ENCODE measurements around the gene SCLY. TPM values are rescaled to one million over a fixed set of nuclear protein-coding genes. Genes with fewer than 3 reads are reported as not detected.

SCLY gene
- total RNA-seq, 1 experiment from 2014 or later = 69.9 TPM

DNA sequence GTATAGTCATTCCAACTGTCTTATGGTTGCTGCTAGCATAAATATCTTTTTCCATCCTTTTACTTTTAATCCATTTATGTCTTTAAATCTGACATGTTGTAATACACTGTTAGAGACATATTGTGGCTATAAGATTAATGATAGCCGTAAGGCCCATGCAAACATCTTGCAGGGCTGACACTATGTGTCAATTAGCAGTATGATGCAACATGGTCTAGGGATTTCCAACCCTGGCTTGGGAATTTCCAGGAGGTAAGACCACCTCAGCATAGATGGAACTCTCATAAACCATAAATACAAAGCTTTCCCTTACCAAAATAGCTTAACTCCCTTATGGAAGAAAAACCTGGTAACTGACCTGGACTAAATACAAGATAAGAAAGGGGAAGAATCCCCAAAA lies 16.5 kb downstream of the SCLY start:
- CTCF ChIA-PET = no interaction called here
- H3K36me3 ChIP-seq (ENCODE audit: insufficient read depth, low read length, poor library complexity, severe bottlenecking) = peaks cover 66% of the 10 kb centered on the region
- intact Hi-C loops (cut with micrococcal nuclease; ENCODE audit: unreplicated experiment) = no loop called here
- POLR2A ChIA-PET (ENCODE audit: low non-redundant PET) = no interaction called here
- H3K9me3 ChIP-seq (ENCODE audit: low read depth, low read length, poor library complexity, severe bottlenecking) = no peaks in the 10 kb centered on the region
- BruUV-seq (replicated peaks) = TSS peak; percentile 16
- no peak for DNase-seq (ENCODE audit: low spot score)
- H3K27me3 ChIP-seq (replicated peaks; ENCODE audit: insufficient read depth, low read depth, low read length, poor library complexity) = no peaks in the 10 kb centered on the region
- no peak overlapping the region for H3K4me3 ChIP-seq (ENCODE audit: low read depth, low read length, poor library complexity, severe bottlenecking)
- peak overlapping the region; percentile 69 for H3K27ac ChIP-seq (ENCODE audit: low read depth, low read length, poor library complexity, severe bottlenecking)
- H3K4me1 ChIP-seq (ENCODE audit: insufficient read depth, low read length, poor library complexity, severe bottlenecking) = peaks cover 13% of the 10 kb centered on the region
- TF ChIP-seq EZH2 (IDR thresholded peaks at IDR 0.05; ENCODE audit: borderline replicate concordance, low read depth, low read length, poor library complexity, severe bottlenecking) = no peak
- TF ChIP-seq, protein P1, sequence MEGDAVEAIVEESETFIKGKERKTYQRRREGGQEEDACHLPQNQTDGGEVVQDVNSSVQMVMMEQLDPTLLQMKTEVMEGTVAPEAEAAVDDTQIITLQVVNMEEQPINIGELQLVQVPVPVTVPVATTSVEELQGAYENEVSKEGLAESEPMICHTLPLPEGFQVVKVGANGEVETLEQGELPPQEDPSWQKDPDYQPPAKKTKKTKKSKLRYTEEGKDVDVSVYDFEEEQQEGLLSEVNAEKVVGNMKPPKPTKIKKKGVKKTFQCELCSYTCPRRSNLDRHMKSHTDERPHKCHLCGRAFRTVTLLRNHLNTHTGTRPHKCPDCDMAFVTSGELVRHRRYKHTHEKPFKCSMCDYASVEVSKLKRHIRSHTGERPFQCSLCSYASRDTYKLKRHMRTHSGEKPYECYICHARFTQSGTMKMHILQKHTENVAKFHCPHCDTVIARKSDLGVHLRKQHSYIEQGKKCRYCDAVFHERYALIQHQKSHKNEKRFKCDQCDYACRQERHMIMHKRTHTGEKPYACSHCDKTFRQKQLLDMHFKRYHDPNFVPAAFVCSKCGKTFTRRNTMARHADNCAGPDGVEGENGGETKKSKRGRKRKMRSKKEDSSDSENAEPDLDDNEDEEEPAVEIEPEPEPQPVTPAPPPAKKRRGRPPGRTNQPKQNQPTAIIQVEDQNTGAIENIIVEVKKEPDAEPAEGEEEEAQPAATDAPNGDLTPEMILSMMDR (conservative IDR thresholded peaks at IDR 0.05; ENCODE audit: low read depth, low read length) = no peak

- ChIA-PET CTCF (no interaction called here), POLR2A (ENCODE audit: low non-redundant PET) (no interaction called here)
- Histone ChIP-seq H3K9me3 (ENCODE audit: low read depth, low read length, poor library complexity, severe bottlenecking) (no peaks in the 10 kb centered on the region), H3K4me1 (ENCODE audit: insufficient read depth, low read length, poor library complexity, severe bottlenecking) (peaks cover 13% of the 10 kb centered on the region), H3K36me3 (ENCODE audit: insufficient read depth, low read length, poor library complexity, severe bottlenecking) (peaks cover 61% of the 10 kb centered on the region), H3K27me3 (replicated peaks; ENCODE audit: insufficient read depth, low read depth, low read length, poor library complexity) (no peaks in the 10 kb centered on the region), H3K4me3 (ENCODE audit: low read depth, low read length, poor library complexity, severe bottlenecking) (no peak overlapping the region), H3K27ac (ENCODE audit: low read depth, low read length, poor library complexity, severe bottlenecking) (no peak overlapping the region)
- TF ChIP-seq, protein P1 (conservative IDR thresholded peaks at IDR 0.05; ENCODE audit: low read depth, low read length) = no peak
- TF ChIP-seq EZH2 (IDR thresholded peaks at IDR 0.05; ENCODE audit: borderline replicate concordance, low read depth, low read length, poor library complexity, severe bottlenecking) = no peak
- no peak for DNase-seq (ENCODE audit: low spot score)
- no TSS peak for BruUV-seq (replicated peaks)
- intact Hi-C loops (cut with micrococcal nuclease; ENCODE audit: unreplicated experiment) = no loop called here
Measured at GRCh38 chr2:238079874-238080327, 19.1 kb downstream of the SCLY start.

- H3K9me3 ChIP-seq (ENCODE audit: low read depth, low read length, poor library complexity, severe bottlenecking) = no peaks in the 10 kb centered on the region
- no peak overlapping the region for H3K4me3 ChIP-seq (ENCODE audit: low read depth, low read length, poor library complexity, severe bottlenecking)
- no TSS peak for BruUV-seq (replicated peaks)
- H3K4me1 ChIP-seq (ENCODE audit: insufficient read depth, low read length, poor library complexity, severe bottlenecking) = peaks cover 10% of the 10 kb centered on the region
- peaks cover 63% of the 10 kb centered on the region for H3K36me3 ChIP-seq (ENCODE audit: insufficient read depth, low read length, poor library complexity, severe bottlenecking)
- intact Hi-C loops (cut with micrococcal nuclease; ENCODE audit: unreplicated experiment) = no loop called here
- no peak for DNase-seq (ENCODE audit: low spot score)
- CTCF ChIA-PET = no interaction called here
- H3K27me3 ChIP-seq (replicated peaks; ENCODE audit: insufficient read depth, low read depth, low read length, poor library complexity) = no peaks in the 10 kb centered on the region
- POLR2A ChIA-PET (ENCODE audit: low non-redundant PET) = no interaction called here
- no peak overlapping the region for H3K27ac ChIP-seq (ENCODE audit: low read depth, low read length, poor library complexity, severe bottlenecking)
- TF ChIP-seq, protein P1 (conservative IDR thresholded peaks at IDR 0.05; ENCODE audit: low read depth, low read length) = no peak
- TF ChIP-seq EZH2 (IDR thresholded peaks at IDR 0.05; ENCODE audit: borderline replicate concordance, low read depth, low read length, poor library complexity, severe bottlenecking) = no peak
Measured at GRCh38 chr2:238080518-238080917, 19.7 kb downstream of the SCLY start.
